Measurements from ENCODE around the gene MAGED1. TPM values are rescaled to one million over a fixed set of nuclear protein-coding genes. Genes with fewer than 3 reads are reported as not detected.

The MAGED1 gene
- polyA plus RNA-seq (2011; rRNA removed) (549 and 622 TPM in 2 replicates), polyA minus RNA-seq (2011; rRNA and poly(A)+ RNA removed) (512 and 635 TPM in 2 replicates)

DNA sequence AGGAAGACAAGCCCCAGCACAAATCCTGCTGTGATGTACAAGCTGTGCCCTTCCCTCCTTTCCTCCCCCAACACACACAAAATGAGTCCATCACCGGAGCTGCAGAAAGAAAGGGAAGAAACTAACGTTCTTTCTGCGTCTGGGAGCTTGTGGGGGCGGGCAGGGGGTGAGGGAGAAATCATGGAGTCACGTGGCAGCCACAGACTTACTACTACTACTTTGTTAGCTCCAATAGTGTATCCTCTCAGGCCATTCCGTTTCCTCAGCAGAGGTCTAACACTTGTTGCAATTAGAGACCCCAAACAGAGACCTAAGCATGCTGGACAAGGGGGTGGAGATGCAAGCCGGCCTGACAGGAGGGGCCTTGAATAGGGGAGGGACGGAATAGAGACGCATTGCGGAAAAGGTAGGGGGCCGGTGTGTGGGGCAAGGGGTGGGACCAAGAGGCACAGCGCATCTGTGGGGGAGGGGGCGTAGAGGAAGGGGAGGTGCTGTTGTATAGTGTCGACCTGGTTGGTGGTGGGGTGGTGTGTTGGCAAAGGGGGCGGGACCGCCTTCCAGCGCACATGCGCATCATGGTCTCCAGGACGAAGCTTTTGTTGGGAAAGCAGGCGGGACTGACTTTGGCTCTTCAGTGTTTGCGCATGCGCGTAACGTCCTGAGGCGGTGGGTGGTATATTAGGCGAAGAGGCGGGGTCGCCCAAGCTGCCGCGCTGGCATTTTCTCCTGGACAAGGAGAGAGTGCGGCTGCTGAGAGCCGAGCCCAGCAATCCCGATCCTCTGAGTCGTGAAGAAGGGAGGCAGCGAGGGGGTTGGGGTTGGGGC lies at the start of gene MAGED1:
Gene MAGED1, plus strand, starts transcription at position 703 of the 825 bp plus-strand sequence. CDS start 682 bp downstream, outside the sequence.
- Histone ChIP-seq H3K4me3 (ENCODE audit: low read depth, low read length) (peak within 1 kb of the TSS; percentile 83), H3K9me3 (ENCODE audit: control insufficient read depth, insufficient read depth, low read length) (no peaks in the 10 kb centered on the region; the same call in 1 of the 2 replicates), H3K27me3 (ENCODE audit: control insufficient read depth, insufficient read depth, low read length) (no peaks in the 10 kb centered on the region), H3K27ac (ENCODE audit: low read depth, low read length) (peak within 1 kb of the TSS; percentile 90)
- ChIA-PET POLR2A (interaction anchor here (0.6 to 1.6 kb wide), 12 partner anchors 9 to 1028 kb away, joined by 3 to 14 read pairs (median 3); partner anchors contain the start of gene GSPT2), CTCF (interaction anchor here (0.8 to 1.1 kb wide), 2 partner anchors 15 to 32 kb away, joined by 3 read pairs; no protein-coding TSS in a partner anchor)
- TF ChIP-seq CTCF (IDR thresholded peaks at IDR 0.05; ENCODE audit: low read depth, low read length), result no peak
- DNase-seq (ENCODE audit: low read depth, low spot score), result peak; percentile 93

DNA sequence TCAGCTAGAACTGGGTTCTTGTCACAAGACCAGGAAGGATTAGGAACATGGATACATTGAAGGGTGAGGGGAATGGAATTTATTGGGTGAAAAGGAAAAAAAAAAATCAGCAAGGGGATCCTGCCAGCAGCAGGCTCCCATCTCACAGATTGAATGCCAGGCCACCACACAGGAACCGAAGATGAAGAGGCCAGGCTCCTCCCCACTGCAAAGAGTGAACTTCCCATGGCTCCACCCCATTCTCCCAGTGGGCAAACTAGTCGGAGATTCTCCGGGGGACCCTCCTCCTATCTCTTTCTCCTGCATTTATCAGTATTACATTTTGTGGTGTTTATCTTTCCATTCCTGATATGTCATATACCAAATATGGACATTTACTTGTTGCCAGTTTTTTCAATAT lies 46.0 kb upstream of the MAGED1 start:
- DNase-seq (ENCODE audit: low read depth, low spot score), result no peak
- Histone ChIP-seq H3K27me3 (ENCODE audit: control insufficient read depth, insufficient read depth, low read length) (no peaks in the 10 kb centered on the region), H3K27ac (ENCODE audit: low read depth, low read length) (no peak overlapping the region), H3K4me3 (ENCODE audit: low read depth, low read length) (no peak overlapping the region), H3K9me3 (ENCODE audit: control insufficient read depth, insufficient read depth, low read length) (no peaks in the 10 kb centered on the region)
- TF ChIP-seq CTCF (IDR thresholded peaks at IDR 0.05; ENCODE audit: low read depth, low read length), result no peak
- CTCF ChIA-PET, result no interaction called here
- POLR2A ChIA-PET, result no interaction called here

GRCh38 chrX:51851507-51852085 lies 41.8 kb upstream of the MAGED1 start:
- Histone ChIP-seq H3K27me3 (ENCODE audit: control insufficient read depth, insufficient read depth, low read length) (no peaks in the 10 kb centered on the region), H3K9me3 (ENCODE audit: control insufficient read depth, insufficient read depth, low read length) (peaks cover 5% of the 10 kb centered on the region; the same call in 1 of the 2 replicates), H3K27ac (ENCODE audit: low read depth, low read length) (no peak overlapping the region), H3K4me3 (ENCODE audit: low read depth, low read length) (no peak overlapping the region)
- no peak for DNase-seq (ENCODE audit: low read depth, low spot score)
- CTCF ChIA-PET, result no interaction called here
- TF ChIP-seq CTCF (IDR thresholded peaks at IDR 0.05; ENCODE audit: low read depth, low read length), result no peak
- POLR2A ChIA-PET, result no interaction called here

GRCh38 chrX:51852096-51852495 lies 41.3 kb upstream of the MAGED1 start:
- no peak for DNase-seq (ENCODE audit: low read depth, low spot score)
- peaks cover 5% of the 10 kb centered on the region; the same call in 1 of the 2 replicates for H3K9me3 ChIP-seq (ENCODE audit: control insufficient read depth, insufficient read depth, low read length)
- POLR2A ChIA-PET, result no interaction called here
- no peak overlapping the region for H3K27ac ChIP-seq (ENCODE audit: low read depth, low read length)
- no peaks in the 10 kb centered on the region for H3K27me3 ChIP-seq (ENCODE audit: control insufficient read depth, insufficient read depth, low read length)
- H3K4me3 ChIP-seq (ENCODE audit: low read depth, low read length), result no peak overlapping the region
- CTCF ChIA-PET, result no interaction called here
- no peak for TF ChIP-seq CTCF (IDR thresholded peaks at IDR 0.05; ENCODE audit: low read depth, low read length)

- POLR2A ChIA-PET, result no interaction called here
- DNase-seq (ENCODE audit: low read depth, low spot score), result no peak
- CTCF ChIA-PET, result interaction anchor here (0.6 kb wide), 1 partner anchor 16 kb away, joined by 3 read pairs; no protein-coding TSS in a partner anchor
- Histone ChIP-seq H3K27me3 (ENCODE audit: control insufficient read depth, insufficient read depth, low read length) (no peaks in the 10 kb centered on the region), H3K9me3 (ENCODE audit: control insufficient read depth, insufficient read depth, low read length) (peaks cover 5% of the 10 kb centered on the region; the same call in 1 of the 2 replicates), H3K4me3 (ENCODE audit: low read depth, low read length) (no peak overlapping the region), H3K27ac (ENCODE audit: low read depth, low read length) (no peak overlapping the region)
- TF ChIP-seq CTCF (IDR thresholded peaks at IDR 0.05; ENCODE audit: low read depth, low read length), result no peak
These were observed 40.8 kb upstream of the MAGED1 start for GRCh38 chrX:51852621-51853020.
